SKM-1 (cell line): ENCODE measurements around the gene KLB.
"Not testable (repeated sequence)": the region's sequence is repeated elsewhere in the genome, so short reads cannot be mapped to it uniquely, and the experiment has no call there.

Source experiments
- DNase-seq: peaks from one replicate; lab custom pipeline; 2025; ENCODE audit not compliant: unreplicated experiment; lab: John Stamatoyannopoulos, UW

Gene KLB

DNA sequence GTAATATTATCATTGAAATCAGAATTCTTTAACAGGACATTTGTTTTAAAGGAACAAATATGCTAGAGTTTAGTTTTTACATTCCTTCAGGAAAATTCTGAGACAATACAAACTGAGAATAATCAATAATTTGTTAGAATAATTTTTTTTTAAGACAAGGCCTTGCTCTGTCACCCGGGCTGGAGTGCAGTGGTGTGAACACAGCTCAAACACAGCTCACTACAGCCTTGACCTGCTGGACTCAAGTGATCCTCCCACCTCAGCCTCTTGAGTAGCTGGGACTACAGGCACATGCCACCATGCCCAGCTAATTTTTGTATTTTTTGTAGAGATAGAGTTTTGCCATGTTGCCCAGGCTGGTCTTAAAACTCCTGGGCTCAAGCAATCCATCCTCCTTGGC lies 18.6 kb downstream of the KLB start:
- DNase-seq, result not testable (repeated sequence)

DNA sequence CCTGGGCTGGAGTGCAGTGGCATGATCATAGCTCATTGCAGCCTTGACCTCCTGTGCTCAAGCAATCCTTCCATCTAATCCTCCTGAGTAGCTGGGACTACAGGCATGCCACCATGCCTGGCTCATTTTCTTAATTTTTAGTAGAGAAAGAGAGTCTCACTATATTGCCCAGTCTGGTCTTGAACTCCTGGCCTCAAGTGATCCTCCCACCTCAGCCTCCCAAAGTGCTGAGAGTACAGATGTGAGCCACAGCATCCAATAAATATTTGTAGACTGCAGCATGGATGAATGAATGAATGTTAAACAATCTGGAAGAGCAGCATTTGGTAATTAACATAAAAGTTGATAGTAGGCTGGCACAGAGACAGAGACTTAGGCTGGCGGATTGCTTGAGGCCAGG lies 20.0 kb downstream of the KLB start:
- DNase-seq, result no peak

DNA sequence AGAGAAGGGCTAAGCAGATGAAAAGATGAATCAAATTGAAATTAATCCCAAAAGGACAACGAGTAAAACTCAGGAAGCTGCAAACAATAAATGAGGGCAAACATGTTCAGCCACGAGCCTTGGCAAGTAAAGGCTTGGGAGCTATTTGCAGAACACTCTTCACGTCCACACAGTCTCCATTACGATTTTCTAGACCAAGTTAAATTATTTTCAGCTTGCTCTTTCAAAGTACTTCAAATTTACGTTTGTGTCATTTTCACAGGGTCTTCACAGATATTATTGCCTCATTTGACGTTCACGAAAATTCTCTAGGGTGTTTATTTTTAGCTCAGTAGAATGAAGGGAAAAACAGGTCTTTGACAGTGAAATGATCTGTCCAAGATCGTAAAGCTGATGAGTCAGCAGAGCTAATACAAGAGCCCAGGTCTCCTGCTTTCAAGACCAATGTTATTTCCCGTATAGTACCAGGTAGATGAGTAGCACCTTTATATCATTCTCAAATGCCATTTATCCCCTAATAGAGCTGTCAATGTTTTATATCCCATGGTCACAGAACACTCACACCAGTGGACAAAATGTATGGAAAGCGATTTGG lies 20.9 kb downstream of the KLB start:
- DNase-seq, result no peak

GRCh38 chr4:39429476-39430334 lies 23.0 kb downstream of the KLB start:
- no peak for DNase-seq

DNA sequence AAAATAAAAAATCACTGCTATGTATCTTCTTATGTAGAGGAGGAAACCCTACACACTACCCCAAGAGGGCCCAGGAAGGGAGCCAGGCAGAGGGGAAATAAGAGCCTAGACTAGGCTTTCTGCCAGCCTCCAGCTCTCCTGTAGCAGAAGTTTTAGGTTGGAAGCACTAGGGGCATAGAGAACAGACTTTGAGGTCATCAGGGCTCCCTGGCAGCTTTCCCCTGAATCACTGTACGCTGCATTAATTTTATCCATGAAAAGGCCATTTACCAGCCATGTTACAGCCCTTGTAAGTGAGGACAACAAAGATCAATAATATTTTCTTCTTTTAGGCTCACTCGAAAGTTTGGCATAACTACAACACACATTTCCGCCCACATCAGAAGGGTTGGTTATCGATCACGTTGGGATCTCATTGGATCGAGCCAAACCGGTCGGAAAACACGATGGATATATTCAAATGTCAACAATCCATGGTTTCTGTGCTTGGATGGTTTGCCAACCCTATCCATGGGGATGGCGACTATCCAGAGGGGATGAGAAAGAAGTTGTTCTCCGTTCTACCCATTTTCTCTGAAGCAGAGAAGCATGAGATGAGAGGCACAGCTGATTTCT lies 27.3 kb downstream of the KLB start:
- DNase-seq, result no peak

GRCh38 chr4:39435659-39436563 lies 29.2 kb downstream of the KLB start:
- DNase-seq, result no peak

- no peak for DNase-seq
These were observed 34.9 kb downstream of the KLB start for GRCh38 chr4:39441593-39441992.

GRCh38 chr4:39442998-39443397 lies 36.3 kb downstream of the KLB start:
- no peak for DNase-seq

GRCh38 chr4:39446483-39446841 lies 39.7 kb downstream of the KLB start:
- no peak for DNase-seq

DNA sequence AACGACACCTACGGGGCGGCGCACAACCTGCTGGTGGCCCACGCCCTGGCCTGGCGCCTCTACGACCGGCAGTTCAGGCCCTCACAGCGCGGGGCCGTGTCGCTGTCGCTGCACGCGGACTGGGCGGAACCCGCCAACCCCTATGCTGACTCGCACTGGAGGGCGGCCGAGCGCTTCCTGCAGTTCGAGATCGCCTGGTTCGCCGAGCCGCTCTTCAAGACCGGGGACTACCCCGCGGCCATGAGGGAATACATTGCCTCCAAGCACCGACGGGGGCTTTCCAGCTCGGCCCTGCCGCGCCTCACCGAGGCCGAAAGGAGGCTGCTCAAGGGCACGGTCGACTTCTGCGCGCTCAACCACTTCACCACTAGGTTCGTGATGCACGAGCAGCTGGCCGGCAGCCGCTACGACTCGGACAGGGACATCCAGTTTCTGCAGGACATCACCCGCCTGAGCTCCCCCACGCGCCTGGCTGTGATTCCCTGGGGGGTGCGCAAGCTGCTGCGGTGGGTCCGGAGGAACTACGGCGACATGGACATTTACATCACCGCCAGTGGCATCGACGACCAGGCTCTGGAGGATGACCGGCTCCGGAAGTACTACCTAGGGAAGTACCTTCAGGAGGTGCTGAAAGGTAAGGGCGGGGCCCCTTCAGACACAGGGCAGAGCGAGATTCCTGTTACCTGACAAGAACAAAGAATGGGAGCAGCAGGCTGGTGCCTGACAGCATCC lies 40.3 kb downstream of the KLB start:
- no peak for DNase-seq

GRCh38 chr4:39450618-39451017 lies 43.9 kb downstream of the KLB start:
- no peak for DNase-seq

- DNase-seq, result no peak
These were observed 44.8 kb downstream of the KLB start for GRCh38 chr4:39451423-39452023.

DNA sequence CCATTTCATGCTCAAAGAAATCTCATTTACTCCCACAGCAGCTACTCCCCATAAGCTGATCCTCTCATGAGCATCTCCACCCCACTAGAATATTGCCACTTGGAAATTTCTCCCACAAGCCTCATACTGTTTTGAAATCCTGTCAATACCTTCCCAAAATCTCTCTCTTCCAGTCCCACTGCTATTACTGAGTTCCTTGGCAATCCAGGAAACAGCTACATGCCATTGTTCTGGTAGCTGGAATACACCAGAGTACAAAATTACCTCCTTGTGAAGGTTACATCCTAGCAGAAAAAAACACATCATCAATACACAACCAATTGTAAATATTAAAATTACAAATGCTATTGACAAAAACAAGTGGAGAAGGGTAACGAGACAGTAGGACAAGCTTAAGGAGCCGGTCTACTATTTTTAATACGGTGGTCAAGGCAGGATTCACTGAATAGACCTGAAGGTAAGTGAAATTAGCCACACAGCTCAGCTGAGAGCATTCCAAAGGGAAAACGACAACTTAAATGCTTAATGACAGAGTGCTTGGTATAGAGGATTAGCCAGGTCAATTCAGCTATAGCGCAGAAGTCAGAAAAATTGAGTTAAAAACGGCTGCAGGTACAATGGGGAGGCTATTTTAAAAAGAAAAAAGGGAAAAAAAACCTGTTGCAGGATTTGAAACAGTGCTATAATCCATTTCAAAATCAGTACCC lies 45.6 kb downstream of the KLB start:
- no peak for DNase-seq

DNA sequence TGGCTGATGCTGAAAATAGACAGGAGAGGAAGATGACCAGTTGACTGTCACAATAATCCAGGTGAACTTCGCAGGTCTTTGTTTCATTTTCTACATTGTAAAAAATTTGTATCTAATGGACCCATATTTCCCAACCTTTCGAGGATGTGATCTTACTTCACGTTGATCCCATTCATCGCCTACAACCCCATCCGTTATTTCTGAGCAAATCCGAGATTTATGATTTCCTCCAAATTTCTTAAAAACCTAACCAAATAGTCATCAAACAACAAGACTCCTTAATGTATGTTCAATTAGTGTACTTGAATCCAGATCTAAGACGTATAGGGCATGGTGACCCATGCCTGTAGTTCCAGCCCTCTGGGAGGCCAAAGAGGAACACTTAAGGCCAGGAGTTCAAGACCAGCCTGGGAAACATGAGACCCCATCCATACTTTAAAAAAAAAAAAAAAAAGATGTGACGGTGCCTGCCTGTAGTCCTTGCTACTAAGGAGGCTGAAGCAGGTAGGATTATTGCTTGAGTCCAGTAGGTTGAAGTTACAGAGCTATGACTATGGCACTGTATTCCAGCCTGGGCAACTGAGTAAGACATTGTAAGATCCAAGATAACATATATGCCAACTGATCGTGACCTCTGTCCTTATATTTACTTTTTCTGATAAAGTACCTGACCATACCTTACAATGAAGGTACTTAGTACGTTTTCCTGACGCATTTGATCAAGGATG lies 46.3 kb downstream of the KLB start:
- DNase-seq, result no peak

DNA sequence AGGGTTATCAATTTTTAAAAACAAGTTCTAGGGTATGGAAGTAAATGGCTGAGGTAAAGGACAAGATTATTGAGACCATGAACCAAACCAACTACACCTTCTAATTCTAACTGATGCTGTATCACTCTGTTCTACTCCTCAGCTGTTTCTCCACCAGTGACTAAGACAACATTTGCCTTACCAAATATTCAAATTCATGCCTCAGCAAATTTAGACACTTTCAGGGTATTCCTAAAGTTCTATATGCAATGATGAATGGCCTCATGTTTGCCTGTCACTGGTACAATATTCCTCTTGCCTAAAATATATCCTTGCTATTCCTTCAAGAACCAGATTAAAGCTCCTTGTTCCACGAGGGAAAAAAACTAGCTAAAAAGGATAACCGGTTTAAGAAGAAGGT lies 47.0 kb downstream of the KLB start:
- DNase-seq, result no peak

DNA sequence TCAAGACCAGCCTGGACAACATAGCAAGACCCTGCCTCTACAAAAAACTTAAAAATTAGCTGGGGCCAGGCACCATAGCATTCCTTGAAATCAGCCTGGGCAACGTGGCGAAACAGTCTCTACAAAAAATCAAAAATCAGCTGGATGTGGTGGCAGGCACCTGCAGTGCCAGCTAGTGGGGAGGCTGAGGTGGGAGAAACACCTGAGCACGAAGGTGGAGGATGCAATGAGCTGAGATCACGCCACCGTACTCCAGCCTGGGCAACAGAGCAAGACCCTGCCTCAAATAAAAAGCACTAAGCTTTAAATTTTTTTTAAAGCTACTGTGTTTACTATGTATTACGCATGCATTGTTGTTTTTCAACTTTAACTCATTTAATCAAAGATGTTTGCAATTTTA lies 48.8 kb downstream of the KLB start:
- DNase-seq, result no peak

GRCh38 chr4:39456946-39457763 lies 50.4 kb downstream of the KLB start:
- DNase-seq, result no peak

DNA sequence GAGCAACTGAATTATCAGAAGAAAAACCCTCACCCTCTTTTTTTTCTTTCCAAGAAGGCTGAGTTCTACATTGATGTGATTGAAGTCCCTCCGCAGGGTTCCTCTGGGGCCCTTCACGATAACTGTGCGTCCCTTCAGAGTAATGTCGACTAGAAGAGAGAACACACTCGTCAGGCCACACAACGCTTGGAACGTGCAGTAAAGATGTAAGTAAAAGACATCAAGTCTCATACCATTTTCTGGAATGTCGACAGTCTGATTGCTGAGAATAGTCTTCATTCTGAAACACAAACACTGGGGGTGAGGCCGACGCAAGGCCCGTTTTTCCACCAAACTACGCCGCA lies 51.4 kb downstream of the KLB start:
- DNase-seq, result not testable (repeated sequence)
